A549 (cell line): ENCODE measurements around the gene CDYL. TPM values are rescaled to one million over a fixed set of nuclear protein-coding genes. Genes with fewer than 3 reads are reported as not detected.

Experiments
- ATAC-seq, 2 experiments: fragments of 200-7000 bp in 1 of 2; fragments of >200 bp in 1 of 2; cut with Nextera tagmentation in 1 of 2; cut with Tn5 transposase in 1 of 2; 3 replicates each; pipeline versions ENCODE4 v1.8.0 to v1.9.1; 2018 to 2020; ENCODE audit warnings: mild to moderate bottlenecking in 1 of 2, moderate library complexity in 1 of 2
- CTCF ChIA-PET: fragments of 300-600 bp; sonication (Branson Sonifier 250); formaldehyde crosslinking; extraction: SDS; loops from one replicate; lab custom pipeline; 2021; ENCODE audit warnings: antibody characterized with exemption, inconsistent platforms; lab: Yijun Ruan, JAX
- POLR2A ChIA-PET: fragments of 350-600 bp; formaldehyde crosslinking; extraction: SDS; loops from one replicate; lab custom pipeline; 2021; ENCODE audit warnings: antibody characterized with exemption, inconsistent platforms; lab: Yijun Ruan, JAX
- DNase-seq, 2 experiments: peaks; one replicate each; pipeline versions ENCODE4 v3.0.0 to v3.0.0-alpha.2; 2011 to 2016; ENCODE audit warnings: low read depth in 1 of 2, low spot score in 1 of 2
- FAIRE-seq: peaks from 2 replicates; lab custom pipeline; 2011; peaks lifted over from hg19 to GRCh38; lab: Jason Lieb, UNC
- H3K27ac ChIP-seq, 2 experiments: fragments of >200 bp; sonication (Bioruptor Twin); formaldehyde crosslinking; 3 replicates each; pipeline ENCODE4 v1.5.1; 2016 to 2017
- H3K4me1 ChIP-seq: fragments of >200 bp; sonication (Bioruptor Twin); formaldehyde crosslinking; 3 replicates; pipeline ENCODE4 v1.6.1; 2016
- H3K4me2 ChIP-seq: fragments of >200 bp; sonication (Bioruptor Twin); formaldehyde crosslinking; 3 replicates; pipeline ENCODE4 v1.6.1; 2016
- H3K4me3 ChIP-seq: fragments of >200 bp; sonication (Bioruptor Twin); formaldehyde crosslinking; 3 replicates; pipeline ENCODE4 v1.5.1; 2016
- H3K9me3 ChIP-seq: fragments of >200 bp; sonication (Bioruptor Twin); formaldehyde crosslinking; 3 replicates; pipeline ENCODE4 v1.6.1; 2016
- BCL3 ChIP-seq: fragments of >200 bp; sonication (Bioruptor Twin); formaldehyde crosslinking; IDR thresholded peaks from 3 replicates; pipeline ENCODE4 v1.6.1; 2016
- CBX8 ChIP-seq: fragments of 200-600 bp; sonication (generic); IDR thresholded peaks from 2 replicates; pipeline ENCODE4 v1.6.1; 2016
- CEBPB ChIP-seq, 2 experiments: fragments of >200 bp in 1 of 2; sonication (Bioruptor Twin) in 1 of 2; formaldehyde crosslinking in 1 of 2; IDR thresholded peaks; 2 replicates each; pipeline ENCODE4 v1.6.1; 2012 to 2016
- CHD2 ChIP-seq: fragments of 150-350 bp; IDR thresholded peaks from 2 replicates; pipeline ENCODE4 v1.6.1; 2014; ENCODE audit warnings: low read length; ENCODE audit not compliant: partially characterized antibody
- EHMT2 ChIP-seq: fragments of 200-600 bp; sonication (generic); IDR thresholded peaks from 2 replicates; pipeline ENCODE4 v1.6.1; 2016; ENCODE audit warnings: antibody characterized with exemption, low read depth, mild to moderate bottlenecking, moderate library complexity
- HOXB13 ChIP-seq: fragments of 250-450 bp; sonication (Bioruptor Pico); IDR thresholded peaks from 2 replicates; pipeline ENCODE4 v1.5.0; 2020; ENCODE audit warnings: low read depth, mild to moderate bottlenecking, moderate library complexity
- JUNB ChIP-seq: fragments of >200 bp; sonication (Bioruptor Twin); formaldehyde crosslinking; IDR thresholded peaks from 2 replicates; pipeline ENCODE4 v1.6.1; 2016
- KDM5A ChIP-seq: fragments of 200-600 bp; sonication (generic); IDR thresholded peaks from 2 replicates; pipeline ENCODE4 v1.6.1; 2016; ENCODE audit warnings: antibody characterized with exemption, mild to moderate bottlenecking
- MAX ChIP-seq: IDR thresholded peaks from 2 replicates; pipeline ENCODE4 v1.6.1; 2012
- MYC ChIP-seq: IDR thresholded peaks from 2 replicates; pipeline ENCODE4 v1.6.1; 2012; ENCODE audit warnings: mild to moderate bottlenecking, inconsistent platforms, low read length, improper control_type of control experiment, borderline replicate concordance
- NFE2L2 ChIP-seq: fragments of 150-350 bp; conservative IDR thresholded peaks from 2 replicates; pipeline ENCODE4 v1.6.1; 2014; ENCODE audit warnings: low read length
- PBX3 ChIP-seq: IDR thresholded peaks from 2 replicates; pipeline ENCODE4 v1.6.1; 2012
- POLR2AphosphoS2 ChIP-seq: conservative IDR thresholded peaks from 2 replicates; pipeline ENCODE4 v1.6.1; 2012; ENCODE audit warnings: low read length, improper control_type of control experiment, inconsistent platforms
- RAD21 ChIP-seq, 2 experiments: fragments of >200 bp in 1 of 2; sonication (Bioruptor Twin) in 1 of 2; formaldehyde crosslinking in 1 of 2; IDR thresholded peaks in 1 of 2; conservative IDR thresholded peaks in 1 of 2; 2 replicates in 1 of 2; 3 replicates in 1 of 2; pipeline ENCODE4 v1.6.1; 2012 to 2018; ENCODE audit warnings: inconsistent platforms in 1 of 2
- RARB ChIP-seq: fragments of 250-450 bp; sonication (Bioruptor Pico); IDR thresholded peaks from 2 replicates; pipeline ENCODE4 v1.8.0; 2021; ENCODE audit warnings: mild to moderate bottlenecking, moderate library complexity
- RNF2 ChIP-seq: fragments of 200-600 bp; sonication (generic); IDR thresholded peaks from 2 replicates; pipeline ENCODE4 v1.6.1; 2016; ENCODE audit warnings: low read depth, mild to moderate bottlenecking, antibody characterized with exemption, moderate library complexity, borderline replicate concordance
- ZSCAN20 ChIP-seq: fragments of 250-450 bp; sonication (Bioruptor Pico); IDR thresholded peaks from 2 replicates; pipeline ENCODE4 v1.8.0; 2022; ENCODE audit warnings: mild to moderate bottlenecking, moderate library complexity
- WGBS: methylation state at CpG from one replicate; pipeline ENCODE4 v1.1.6; 2017; ENCODE audit errors: missing lambda C conversion rate; 5-methylcytosine and 5-hydroxymethylcytosine counted together
- polyA plus RNA-seq, 4 experiments: library from polyadenylated mRNA; depleted of rRNA in 3 of 4; stranded (reverse); fragments of >200 nt; fragmentation: RNase III in 1 of 4; extraction: RNeasy Plus Mini Kit Qiagen cat#74134 plus additional on column Dnase treatment in 1 of 4; gene quantifications; 2 replicates in 3 of 4; 3 replicates in 1 of 4; pipeline ENCODE4 v1.2.3, GENCODE V29; 2011 to 2017

CDYL gene
- polyA plus RNA-seq, 2 of the 4 experiments (the other 2 are of a cell fraction): 18.6 to 42.7 TPM

GRCh38 chr6:4962905-4963304 is 186.7 kb downstream of the CDYL start:
- no peak for ATAC-seq
- FAIRE-seq: no peak
- ChIA-PET CTCF (no interaction called here), POLR2A (no interaction called here)
- no peak for TF ChIP-seq POLR2AphosphoS2
- TF ChIP-seq CHD2: no peak
- TF ChIP-seq MAX: no peak
- no peak for TF ChIP-seq NFE2L2
- TF ChIP-seq RAD21 (conservative IDR thresholded peaks at IDR 0.05 in 1 of 2, IDR thresholded peaks at IDR 0.05 in 1 of 2): no peak
- TF ChIP-seq PBX3: no peak
- TF ChIP-seq EHMT2: no peak
- TF ChIP-seq MYC: no peak
- no peak for TF ChIP-seq CEBPB (IDR thresholded peaks at IDR 0.05)
- no peak for TF ChIP-seq CBX8
- no peak for TF ChIP-seq HOXB13 (CRISPR knock-in tag)
- no peak for TF ChIP-seq JUNB
- no peak for TF ChIP-seq KDM5A
- Histone ChIP-seq H3K27ac (no peak overlapping the region), H3K4me2 (no peak overlapping the region), H3K4me3 (no peak overlapping the region), H3K9me3 (no peaks in the 10 kb centered on the region), H3K4me1 (no peaks in the 10 kb centered on the region)
- 69% methylated on average over 2 of the region's 2 CpGs for WGBS
- no peak for DNase-seq

GRCh38 chr6:4964675-4965561 is 188.7 kb downstream of the CDYL start:
- DNase-seq: no peak
- ChIA-PET CTCF (no interaction called here), POLR2A (no interaction called here)
- H3K27ac ChIP-seq: no peak overlapping the region
- no peaks in the 10 kb centered on the region for H3K4me1 ChIP-seq
- FAIRE-seq: no peak
- H3K9me3 ChIP-seq: no peaks in the 10 kb centered on the region
- whole genome bisulfite sequencing: 80% methylated on average over 16 of the region's 22 CpGs
- no peak overlapping the region for H3K4me2 ChIP-seq
- no peak for TF ChIP-seq MAX
- TF ChIP-seq PBX3: no peak
- no peak for TF ChIP-seq RARB (CRISPR knock-in tag)
- TF ChIP-seq RNF2: no peak
- no peak for TF ChIP-seq BCL3
- no peak for TF ChIP-seq ZSCAN20 (CRISPR knock-in tag)
- TF ChIP-seq EHMT2: no peak
- TF ChIP-seq KDM5A: no peak
- TF ChIP-seq RAD21 (conservative IDR thresholded peaks at IDR 0.05 in 1 of 2, IDR thresholded peaks at IDR 0.05 in 1 of 2): no peak
- ATAC-seq: no peak
- no peak overlapping the region for H3K4me3 ChIP-seq
